ENCODE data around the gene FPGS. TPM values are rescaled to one million over a fixed set of nuclear protein-coding genes. Genes with fewer than 3 reads are reported as not detected.

FPGS gene
- total RNA-seq, 1 experiment from 2014 or later, result 104 TPM

- no peak for DNase-seq (ENCODE audit: low read depth)
Measured at GRCh38 chr9:127788337-127789011, 14.2 kb upstream of the FPGS start.

DNA sequence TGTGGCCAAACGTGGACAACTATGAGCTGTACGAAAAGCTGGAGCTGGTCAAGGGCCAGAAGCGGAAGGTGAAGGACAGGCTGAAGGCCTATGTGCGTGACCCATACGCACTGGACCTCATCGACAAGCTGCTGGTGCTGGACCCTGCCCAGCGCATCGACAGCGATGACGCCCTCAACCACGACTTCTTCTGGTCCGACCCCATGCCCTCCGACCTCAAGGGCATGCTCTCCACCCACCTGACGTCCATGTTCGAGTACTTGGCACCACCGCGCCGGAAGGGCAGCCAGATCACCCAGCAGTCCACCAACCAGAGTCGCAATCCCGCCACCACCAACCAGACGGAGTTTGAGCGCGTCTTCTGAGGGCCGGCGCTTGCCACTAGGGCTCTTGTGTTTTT lies 13.5 kb upstream of the FPGS start:
- no peak for DNase-seq (ENCODE audit: low read depth)

- DNase-seq (ENCODE audit: low read depth), result no peak
Measured at GRCh38 chr9:127790094-127790855, 12.4 kb upstream of the FPGS start.

DNA sequence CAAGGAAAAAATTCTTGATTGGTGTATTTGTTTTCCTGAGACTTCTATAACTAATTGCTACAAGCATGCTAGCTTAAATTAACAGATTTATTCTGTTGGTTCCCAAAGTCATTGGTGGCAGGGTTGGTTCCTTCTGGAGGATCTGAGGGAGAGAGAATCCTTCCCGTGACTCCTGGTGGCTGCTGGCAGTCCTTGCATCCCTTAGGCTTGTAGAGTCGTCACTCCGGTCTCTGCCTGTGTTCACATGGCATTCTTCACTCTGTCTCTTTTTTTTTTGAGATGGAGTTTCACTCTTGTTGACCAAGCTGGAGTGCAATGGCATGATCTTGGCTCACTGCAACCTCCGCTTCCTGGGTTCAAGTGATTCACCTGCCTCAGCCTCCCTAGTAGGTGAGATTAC lies 11.6 kb upstream of the FPGS start:
- DNase-seq (ENCODE audit: low read depth), result no peak

DNA sequence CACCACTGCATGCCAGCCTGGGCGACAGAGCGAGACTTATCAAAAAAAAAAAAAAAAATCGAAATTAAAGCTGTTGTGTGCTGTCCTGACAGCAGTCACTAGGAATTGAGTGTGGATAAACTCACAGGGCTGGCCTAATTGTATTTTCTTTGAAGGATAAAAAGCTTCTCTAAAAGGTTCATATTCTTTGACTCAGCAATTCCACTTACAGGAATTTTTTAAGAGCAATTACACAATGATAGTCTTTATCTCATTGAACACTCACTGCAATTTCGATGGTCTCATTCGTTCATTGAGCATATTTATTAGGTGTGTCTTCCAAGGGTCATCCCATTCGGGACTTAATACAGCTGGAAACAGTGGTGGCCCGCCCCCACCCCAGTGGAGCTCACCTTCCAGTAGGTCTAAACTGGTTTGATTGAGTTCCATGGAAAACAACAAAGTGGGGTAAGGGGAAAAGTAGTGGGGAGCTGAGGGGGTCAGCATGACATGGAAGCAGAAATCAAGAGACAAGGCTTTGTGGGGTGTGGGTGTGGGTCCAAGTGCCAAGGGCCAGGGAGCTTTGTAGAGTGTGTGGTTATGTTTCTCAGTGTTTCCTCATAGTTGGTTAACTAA lies 10.2 kb upstream of the FPGS start:
- DNase-seq (ENCODE audit: low read depth), result no peak

DNA sequence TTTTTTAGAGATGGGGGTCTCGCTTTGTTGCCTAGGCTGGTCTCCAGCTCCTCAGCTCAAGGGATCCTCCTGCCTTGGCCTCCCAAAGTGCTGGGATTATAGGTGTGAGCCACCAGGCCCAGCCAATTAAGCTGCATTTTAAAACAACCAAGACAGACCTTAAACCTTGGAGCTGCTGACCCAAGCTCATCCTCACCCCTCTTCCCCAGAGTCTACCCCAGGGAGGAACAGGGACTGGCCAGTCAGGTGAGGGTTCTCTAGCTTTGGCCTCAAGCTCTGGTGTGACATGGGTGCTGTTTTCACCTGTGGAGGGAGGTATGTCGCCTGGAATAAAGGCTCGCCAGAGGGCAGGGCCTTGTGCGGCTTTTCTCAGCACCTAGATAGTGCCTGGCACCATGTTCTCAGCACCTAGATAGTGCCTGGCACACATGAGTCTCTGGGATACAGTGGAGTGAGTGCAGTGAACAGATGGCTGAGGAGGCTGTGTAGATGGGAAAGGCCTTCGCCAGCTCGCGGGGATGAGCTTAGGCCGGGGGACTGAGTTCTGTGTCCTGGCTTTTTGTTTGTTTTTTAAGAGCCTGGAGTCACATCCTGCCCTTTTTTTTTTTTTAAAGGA lies 9.5 kb upstream of the FPGS start:
- DNase-seq (ENCODE audit: low read depth), result peak; percentile 59

DNA sequence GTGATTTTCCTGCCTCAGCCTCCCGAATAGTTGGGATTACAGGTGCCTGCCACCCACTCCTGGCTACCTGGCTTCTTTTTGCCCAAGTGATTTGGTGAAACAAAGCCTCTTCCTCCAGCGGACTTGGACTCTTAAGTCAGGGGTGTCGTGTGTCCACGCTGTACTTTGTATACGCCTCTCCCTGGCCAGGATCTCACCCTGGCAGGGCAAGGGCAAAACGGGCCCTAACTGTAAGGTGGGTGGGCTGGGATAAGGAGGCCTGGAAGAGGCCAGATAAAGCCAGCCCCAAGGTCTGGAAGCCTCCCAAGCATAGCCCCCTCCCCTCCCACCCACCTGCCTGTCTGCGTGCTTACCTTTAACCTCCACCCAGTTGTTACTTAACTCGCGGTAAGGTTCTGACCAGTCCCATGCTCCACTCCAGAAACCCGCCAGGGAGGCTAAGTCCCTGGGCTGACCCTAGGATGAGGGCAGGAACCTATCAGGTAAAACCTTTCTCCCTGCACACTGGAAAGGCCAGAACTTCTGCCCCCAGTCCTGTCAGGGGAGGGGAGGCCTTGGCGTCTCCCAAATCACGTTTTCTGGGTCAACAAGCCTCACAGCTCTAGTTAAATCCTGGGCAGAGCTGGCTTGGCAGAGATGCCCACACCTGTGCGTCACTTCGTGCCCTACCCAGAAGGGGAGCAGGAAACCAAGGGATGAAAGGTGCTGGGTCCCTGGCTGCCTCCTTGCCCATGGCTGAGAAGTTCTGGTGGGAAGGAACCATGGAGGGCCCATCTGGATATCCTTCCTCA lies 8.5 kb upstream of the FPGS start:
- DNase-seq (ENCODE audit: low read depth), result no peak

GRCh38 chr9:127796225-127796813 lies 6.4 kb upstream of the FPGS start:
- DNase-seq (ENCODE audit: low read depth), result peak; percentile 65

GRCh38 chr9:127796852-127797370 lies 5.8 kb upstream of the FPGS start:
- no peak for DNase-seq (ENCODE audit: low read depth)

DNA sequence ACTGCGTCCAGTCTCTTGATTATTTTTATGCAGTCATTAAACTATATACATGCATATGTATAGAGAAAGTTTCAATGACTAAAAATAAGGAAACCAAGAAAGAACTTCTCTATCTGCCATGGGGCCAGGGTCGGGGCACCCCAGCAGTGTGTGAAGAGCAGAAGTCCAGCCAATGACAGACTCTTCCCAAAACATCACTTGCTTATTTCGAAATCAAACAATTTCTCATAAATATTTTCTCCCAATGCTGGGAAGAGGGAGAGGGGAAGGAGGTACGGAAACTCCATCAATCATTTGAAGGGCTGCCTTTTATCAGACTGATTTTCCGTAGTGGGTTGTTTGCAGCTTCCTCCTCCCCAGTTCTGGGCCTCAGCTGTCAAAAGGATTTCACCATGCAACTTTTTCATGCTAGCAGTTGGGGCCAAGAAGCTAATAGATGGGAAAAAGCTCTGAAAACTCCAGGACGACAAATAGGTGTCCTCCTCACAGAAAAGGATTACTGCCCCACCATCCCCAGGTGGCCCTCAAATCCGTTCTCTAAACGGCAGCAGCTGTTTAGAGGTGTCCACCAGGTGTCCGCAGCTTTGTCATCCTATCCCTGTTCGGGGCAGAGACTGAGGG lies 617 bp upstream of the FPGS start:
- no peak for DNase-seq (ENCODE audit: low read depth)

- DNase-seq (ENCODE audit: low read depth), result peak; percentile 68
Measured at GRCh38 chr9:127803507-127804352, 1.0 kb downstream of the FPGS start.

DNA sequence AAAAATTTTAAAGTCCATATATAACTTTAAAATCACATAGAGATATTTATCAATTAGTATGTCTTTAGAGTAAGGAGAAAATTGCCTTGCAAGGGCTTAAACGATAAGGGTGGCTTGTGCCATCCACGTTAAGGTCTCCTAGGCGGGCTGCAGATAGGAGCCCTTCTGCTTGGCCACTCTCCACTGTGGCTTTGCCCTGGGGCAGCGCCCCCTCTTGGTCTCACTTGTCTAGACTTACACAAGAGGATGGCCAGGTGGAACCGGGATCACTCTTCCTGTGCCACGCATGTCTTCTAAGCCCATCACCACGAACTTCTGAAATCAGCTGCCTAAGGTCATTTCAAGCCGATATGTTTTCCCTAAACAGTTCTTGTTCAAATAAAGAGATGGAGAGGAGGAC lies 2.9 kb downstream of the FPGS start:
- no peak for DNase-seq (ENCODE audit: low read depth)

- DNase-seq (ENCODE audit: low read depth), result no peak
Measured at GRCh38 chr9:127806871-127807270, 4.2 kb downstream of the FPGS start.

GRCh38 chr9:127808347-127809001 lies 5.8 kb downstream of the FPGS start:
- no peak for DNase-seq (ENCODE audit: low read depth)

DNA sequence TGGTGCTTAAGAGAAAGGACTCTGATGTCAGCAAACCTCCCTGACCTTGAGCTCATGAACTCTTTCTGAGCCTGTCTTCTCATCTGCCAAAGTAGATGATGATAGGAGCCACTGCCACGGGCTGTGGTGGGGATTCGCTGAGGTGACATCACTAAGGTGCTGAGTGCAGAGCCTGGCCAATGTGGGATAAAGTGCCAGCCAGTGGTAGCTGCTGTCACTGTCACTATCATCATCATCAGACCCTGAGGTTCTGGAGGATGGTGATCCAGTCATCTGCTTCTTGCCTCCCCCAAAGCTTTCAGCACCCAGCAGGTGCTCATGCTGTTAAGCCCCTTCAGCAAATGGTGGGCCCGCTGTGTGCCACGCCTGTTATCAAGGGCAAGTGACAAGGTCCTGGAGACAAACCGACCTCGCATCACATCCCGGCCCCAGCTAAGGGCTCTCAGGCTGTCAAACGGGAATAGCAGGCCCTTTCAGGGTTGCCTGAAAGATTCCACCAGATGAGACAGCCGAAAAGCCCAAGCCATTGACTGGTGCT lies 6.4 kb downstream of the FPGS start:
- no peak for DNase-seq (ENCODE audit: low read depth)

- DNase-seq (ENCODE audit: low read depth), result no peak
Measured at GRCh38 chr9:127809540-127810377, 7.1 kb downstream of the FPGS start.

DNA sequence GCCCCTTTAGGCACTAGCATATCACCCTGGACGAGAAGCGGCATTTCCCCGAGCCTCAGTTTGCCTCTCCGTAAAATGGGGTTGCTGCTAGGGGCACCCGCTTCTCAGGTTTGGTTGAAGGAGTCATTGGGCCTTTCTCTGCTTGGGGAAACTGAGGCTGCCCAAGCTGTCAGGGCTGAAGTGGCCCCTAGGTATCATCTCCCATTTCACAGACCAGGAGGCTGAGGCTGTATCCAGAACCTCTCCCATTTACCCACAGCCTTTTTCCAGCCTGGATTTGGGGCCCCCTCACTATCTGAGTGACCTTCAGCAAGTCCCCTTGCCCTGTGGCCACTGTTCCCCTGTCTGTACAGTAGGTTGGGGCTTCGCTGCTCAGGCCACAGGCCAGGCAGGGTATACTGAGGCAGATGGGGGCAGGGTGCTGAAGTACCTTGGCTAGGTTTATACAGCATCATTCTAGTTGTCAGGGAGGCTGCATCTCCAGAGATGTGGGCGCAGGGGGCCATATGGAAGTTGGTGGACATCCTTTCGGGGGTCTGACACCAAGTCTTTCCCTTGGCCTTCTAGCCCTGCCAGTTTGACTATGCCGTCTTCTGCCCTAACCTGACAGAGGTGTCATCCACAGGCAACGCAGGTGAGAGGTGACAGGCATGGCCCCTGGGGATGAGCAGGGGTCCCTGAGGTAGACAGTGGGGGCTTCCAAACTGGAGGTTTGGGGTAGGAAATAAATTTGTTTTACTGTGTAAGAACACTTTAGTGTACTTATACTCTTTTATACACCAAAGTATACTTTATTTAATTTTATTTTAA lies 7.9 kb downstream of the FPGS start:
- DNase-seq (ENCODE audit: low read depth), result no peak

Data from LHCN-M2 (cell line).